Psoas muscle (tissue), 8 donors: ENCODE measurements around the gene ATP8B4. TPM values are rescaled to one million over a fixed set of nuclear protein-coding genes. Genes with fewer than 3 reads are reported as not detected.

Source experiments
- ATAC-seq, 4 donors: fragments of 200-7000 bp; cut with Tn5 transposase; one replicate each; pipeline ENCODE4 v1.9.1; 2020; ENCODE audit warnings: moderate library complexity in 3 of 4, mild to moderate bottlenecking in 2 of 4
- DNase-seq, 2 donors: peaks; one replicate each; pipeline ENCODE4 v3.0.0-alpha.2; 2020
- H3K27ac ChIP-seq: fragments of 200-600 bp; one replicate; pipeline ENCODE4 v1.8.0; 2022
- H3K27me3 ChIP-seq, 3 donors: fragments of 200-600 bp in 1 of 3; one replicate each; pipeline versions ENCODE4 v1.6.1 to v1.8.0; 2013 to 2022; ENCODE audit warnings: low read length in 2 of 3, mild to moderate bottlenecking in 2 of 3, moderate library complexity in 1 of 3; ENCODE audit not compliant: insufficient read depth in 3 of 3
- H3K36me3 ChIP-seq, 2 donors: fragments of 200-600 bp in 1 of 2; one replicate each; pipeline versions ENCODE4 v1.6.1 to v1.8.0; 2013 to 2022; ENCODE audit warnings: low read depth in 1 of 2, mild to moderate bottlenecking in 1 of 2, moderate library complexity in 1 of 2; ENCODE audit not compliant: insufficient read depth in 1 of 2
- H3K4me1 ChIP-seq: fragments of 200-600 bp; one replicate; pipeline ENCODE4 v1.8.0; 2022
- H3K4me3 ChIP-seq: fragments of 200-600 bp; one replicate; pipeline ENCODE4 v1.8.0; 2022; ENCODE audit warnings: mild to moderate bottlenecking
- H3K9me3 ChIP-seq: fragments of 200-600 bp; one replicate; pipeline ENCODE4 v1.8.0; 2022
- WGBS, 3 donors: extraction: QIAGEN DNeasy Blood & Tissue Kit; methylation state at CpG; one replicate each; pipeline versions ENCODE4 v1.1.6 to v1.1.7; 2013; 5-methylcytosine and 5-hydroxymethylcytosine counted together
- intact Hi-C, 2 donors: fragments of 100-400 bp; cut with DNase I; formaldehyde crosslinking; loops; one replicate each; pipeline versions ENCODE4 v1.11.0 to v1.14.2; 2022
- polyA plus RNA-seq, 3 donors: library from polyadenylated mRNA; stranded (reverse); fragments of 200-250 nt; gene quantifications; one replicate each; pipeline ENCODE4 v1.2.3, GENCODE V29; 2013
- total RNA-seq, 4 donors: library from RNA; stranded (reverse); fragmentation: NEBNext Ultra II Directional in 2 of 4; extraction: Animal tissue kit (Norgen Biotek cat#: 25700) in 2 of 4; gene quantifications; one replicate each; pipeline versions ENCODE4 v1.2.1 to v1.2.4, GENCODE V29; 2021 to 2023
- TF ChIP-seq, protein P1 (sequence below): fragments of 200-600 bp; IDR thresholded peaks from one replicate; pipeline ENCODE4 v1.8.0; 2022; ENCODE audit warnings: antibody characterized with exemption
- donor health status: healthy with polysubstance abuse.
- donor health status: DM: no; HTN: no; CAD: no; lungs with moderate emphysema.
- donor health status: Bipolar disorder and iron deficiency.
- donor health status: healthy.
- donor health status: DM: yes; HTN: yes; CAD: no.
- donor health status: DM: no; HTN: no; CAD: no.
- donor health status: DM: no; HTN: no; CAD: no.
- donor health status: DM: yes; HTN: yes; CAD: no.

The ATP8B4 gene
- total and polyA plus RNA-seq, 7 donors: 0.25 to 2.2 (median 1.0) TPM

DNA sequence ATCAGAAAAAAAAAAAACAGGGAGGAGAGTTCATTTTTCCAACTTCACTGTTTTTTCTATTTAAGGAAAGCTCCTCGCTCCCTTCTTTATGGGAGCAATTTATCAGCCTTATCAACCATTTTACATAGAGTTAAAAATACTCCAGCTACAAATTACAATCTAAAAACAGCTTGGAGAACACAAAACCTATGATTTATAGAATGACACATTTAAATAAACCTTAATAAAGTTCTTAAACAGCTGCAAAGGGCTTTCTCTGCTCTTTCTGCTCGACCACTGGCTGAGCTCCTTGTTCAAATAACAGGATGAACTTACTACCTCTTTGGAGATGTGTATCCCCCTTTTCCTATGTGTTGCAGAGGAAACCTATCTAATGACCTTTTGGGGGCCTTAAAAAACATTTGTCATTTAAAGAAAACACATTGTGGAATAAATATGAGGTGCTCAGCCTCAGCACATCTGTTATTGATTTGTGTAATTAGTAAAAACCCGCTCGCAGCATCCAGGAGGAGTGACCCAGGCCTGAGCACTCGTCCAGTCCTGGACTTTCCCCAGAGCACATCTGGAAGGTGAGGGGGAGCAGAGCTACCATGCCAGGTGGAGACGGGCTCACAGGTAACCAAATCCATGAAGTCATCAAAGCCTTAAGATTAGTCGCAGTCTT lies 231.2 kb downstream of the ATP8B4 start:
- H3K4me3 ChIP-seq: no peak overlapping the region
- TF ChIP-seq, protein P1, sequence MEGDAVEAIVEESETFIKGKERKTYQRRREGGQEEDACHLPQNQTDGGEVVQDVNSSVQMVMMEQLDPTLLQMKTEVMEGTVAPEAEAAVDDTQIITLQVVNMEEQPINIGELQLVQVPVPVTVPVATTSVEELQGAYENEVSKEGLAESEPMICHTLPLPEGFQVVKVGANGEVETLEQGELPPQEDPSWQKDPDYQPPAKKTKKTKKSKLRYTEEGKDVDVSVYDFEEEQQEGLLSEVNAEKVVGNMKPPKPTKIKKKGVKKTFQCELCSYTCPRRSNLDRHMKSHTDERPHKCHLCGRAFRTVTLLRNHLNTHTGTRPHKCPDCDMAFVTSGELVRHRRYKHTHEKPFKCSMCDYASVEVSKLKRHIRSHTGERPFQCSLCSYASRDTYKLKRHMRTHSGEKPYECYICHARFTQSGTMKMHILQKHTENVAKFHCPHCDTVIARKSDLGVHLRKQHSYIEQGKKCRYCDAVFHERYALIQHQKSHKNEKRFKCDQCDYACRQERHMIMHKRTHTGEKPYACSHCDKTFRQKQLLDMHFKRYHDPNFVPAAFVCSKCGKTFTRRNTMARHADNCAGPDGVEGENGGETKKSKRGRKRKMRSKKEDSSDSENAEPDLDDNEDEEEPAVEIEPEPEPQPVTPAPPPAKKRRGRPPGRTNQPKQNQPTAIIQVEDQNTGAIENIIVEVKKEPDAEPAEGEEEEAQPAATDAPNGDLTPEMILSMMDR: no peak
- WGBS, 3 donors: 63 to 69% (median 69%) methylated on average over 7 of the region's 7 CpGs
- DNase-seq: no peak
- intact Hi-C loops: no loop called here
- no peaks in the 10 kb centered on the region for H3K27me3 ChIP-seq
- no peak for ATAC-seq
- no peaks in the 10 kb centered on the region for H3K9me3 ChIP-seq
- no peaks in the 10 kb centered on the region for H3K4me1 ChIP-seq
- no peaks in the 10 kb centered on the region for H3K36me3 ChIP-seq
- H3K27ac ChIP-seq: no peak overlapping the region

DNA sequence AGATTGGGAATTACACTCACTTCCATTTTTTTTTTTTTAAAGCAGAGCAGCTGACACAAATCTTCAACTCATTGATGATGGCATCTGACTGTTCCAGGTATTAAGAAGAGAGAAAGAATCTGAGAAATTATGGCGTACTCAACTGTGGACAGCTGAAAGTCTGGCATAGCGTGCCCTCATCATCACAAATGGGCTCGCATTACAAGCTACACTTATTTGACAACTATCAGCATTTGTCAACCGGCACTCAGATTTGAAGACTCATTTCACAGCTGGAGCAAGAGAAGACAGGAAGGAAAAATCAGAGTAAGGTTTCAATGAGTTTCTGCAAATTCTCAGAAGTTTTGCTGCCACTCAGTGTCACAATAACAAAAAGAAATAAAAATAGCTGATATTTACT lies 235.9 kb downstream of the ATP8B4 start:
- intact Hi-C loops: no loop called here
- TF ChIP-seq, protein P1: no peak
- Histone ChIP-seq H3K4me3 (no peak overlapping the region), H3K9me3 (no peaks in the 10 kb centered on the region), H3K4me1 (no peaks in the 10 kb centered on the region), H3K27me3 (no peaks in the 10 kb centered on the region), H3K27ac (no peak overlapping the region), H3K36me3 (no peaks in the 10 kb centered on the region)
- DNase-seq (no peak), ATAC-seq (no peak)
- WGBS, 3 donors: 31 to 49% (median 32%) methylated on average over 4 of the region's 4 CpGs

DNA sequence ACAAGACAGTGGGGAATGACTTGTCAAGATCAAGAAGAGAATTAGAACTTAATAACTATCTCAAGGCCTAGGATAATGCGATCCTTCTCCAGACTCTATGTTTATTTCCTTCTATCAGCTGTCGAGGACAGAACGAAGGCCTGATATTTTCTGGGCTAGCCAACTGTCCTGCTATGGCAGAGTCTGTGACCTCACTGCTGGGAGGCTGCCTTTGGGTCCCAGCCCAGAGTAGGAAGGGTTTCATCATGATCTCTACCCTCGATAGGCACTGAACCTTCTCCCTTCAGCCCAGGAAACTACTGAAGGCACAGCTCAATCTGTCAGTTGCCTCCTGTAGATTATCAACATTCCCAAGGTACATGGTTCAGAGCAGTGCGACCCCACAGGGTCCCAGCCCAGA lies 237.2 kb downstream of the ATP8B4 start:
- DNase-seq (peak in 1 of 2 donors; percentile 23), ATAC-seq (no peak)
- Histone ChIP-seq H3K4me3 (no peak overlapping the region), H3K9me3 (no peaks in the 10 kb centered on the region), H3K27me3 (no peaks in the 10 kb centered on the region), H3K36me3 (no peaks in the 10 kb centered on the region), H3K27ac (no peak overlapping the region), H3K4me1 (no peaks in the 10 kb centered on the region)
- TF ChIP-seq, protein P1: no peak
- WGBS, 3 donors: 47 to 59% (median 47%) methylated on average over 5 of the region's 5 CpGs
- intact Hi-C loops: no loop called here

DNA sequence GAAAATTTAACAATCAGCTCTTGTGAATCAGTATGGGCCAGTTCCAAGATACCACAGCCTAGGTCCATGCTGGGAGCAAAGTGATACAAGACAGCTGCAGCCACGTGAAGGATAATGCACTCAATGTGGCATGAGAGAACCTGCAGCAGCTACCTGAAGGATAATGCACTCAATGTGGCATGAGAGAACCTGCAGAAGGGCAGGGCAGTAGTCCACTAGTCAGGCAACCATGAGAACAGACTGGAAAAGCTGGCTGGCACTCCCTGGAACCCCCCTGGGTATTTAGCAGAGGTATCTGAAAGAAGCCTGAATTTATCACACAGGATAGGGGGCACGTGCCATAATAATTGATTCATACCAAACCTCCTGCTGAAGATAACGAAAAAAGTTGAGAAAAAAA lies 237.6 kb downstream of the ATP8B4 start:
- no peaks in the 10 kb centered on the region for H3K27me3 ChIP-seq
- WGBS, 3 donors: 44 to 71% (median 54%) methylated on average over 3 of the region's 3 CpGs
- intact Hi-C loops: no loop called here
- no peaks in the 10 kb centered on the region for H3K36me3 ChIP-seq
- H3K4me1 ChIP-seq: no peaks in the 10 kb centered on the region
- no peak overlapping the region for H3K4me3 ChIP-seq
- DNase-seq (no peak), ATAC-seq (no peak)
- TF ChIP-seq, protein P1: no peak
- H3K27ac ChIP-seq: no peak overlapping the region
- no peaks in the 10 kb centered on the region for H3K9me3 ChIP-seq
